ENCODE measurements around the gene FBXO10.
"Not testable (repeated sequence)": the region's sequence is repeated elsewhere in the genome, so short reads cannot be mapped to it uniquely, and the experiment has no call there.

FBXO10 gene

DNA sequence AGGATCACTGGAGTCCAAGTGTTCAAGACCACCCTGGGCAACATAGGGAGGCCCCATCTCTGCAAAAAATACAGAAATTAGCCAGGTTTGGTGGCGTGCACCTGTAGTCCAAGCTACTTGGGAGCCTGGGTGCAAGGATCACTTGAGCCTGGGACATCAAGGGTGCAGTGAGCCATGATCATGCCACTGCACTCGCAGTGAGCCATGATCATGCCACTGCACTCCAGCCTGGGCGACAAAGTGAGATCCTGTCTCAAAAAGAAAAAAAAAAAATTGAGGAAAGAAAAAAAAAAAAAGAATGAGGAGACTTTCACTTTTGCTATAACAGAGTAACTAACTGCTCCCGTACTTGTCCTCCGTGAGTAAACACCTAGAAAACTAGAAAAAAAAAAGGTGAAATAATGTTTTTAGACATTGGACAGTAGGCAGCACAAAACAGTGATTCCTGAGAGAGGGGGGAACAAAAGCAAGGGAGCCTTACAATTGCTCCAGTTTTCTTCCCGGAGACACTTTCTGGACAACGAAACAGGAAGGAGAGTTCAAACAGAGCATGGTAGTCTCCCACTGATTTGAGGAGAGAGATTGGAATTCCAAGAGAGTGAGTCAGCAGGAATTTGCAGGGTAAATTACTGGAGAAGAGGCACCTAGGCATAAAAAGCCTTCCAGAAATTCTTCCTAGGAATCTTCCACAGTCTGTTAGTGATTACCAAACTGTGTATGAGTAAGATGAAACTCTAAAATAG is 104.1 kb downstream of the FBXO10 start:
- DNase-seq: no peak

DNA sequence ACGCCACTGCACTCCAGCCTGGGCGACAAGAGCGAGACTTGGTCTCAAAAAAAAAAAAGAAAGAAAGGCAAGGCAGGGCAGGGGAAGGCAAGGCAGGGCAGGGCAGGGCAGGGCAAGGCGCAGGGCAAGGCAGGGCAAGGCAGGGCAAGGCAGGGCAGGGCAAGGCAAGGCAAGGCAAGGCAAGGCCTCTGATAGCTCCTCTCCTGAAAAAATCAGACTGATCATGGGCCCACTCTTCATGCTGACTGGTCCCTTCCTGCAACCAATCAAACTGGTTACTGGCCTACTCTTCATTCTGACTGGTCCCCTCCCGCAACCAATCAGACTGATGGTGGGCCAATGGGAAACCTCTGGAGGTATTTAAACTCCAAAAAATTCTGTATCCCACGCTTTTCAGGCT is 107.6 kb downstream of the FBXO10 start:
- DNase-seq: no peak

GRCh38 chr9:37467530-37467929 is 108.7 kb downstream of the FBXO10 start:
- DNase-seq: not testable (repeated sequence)

DNA sequence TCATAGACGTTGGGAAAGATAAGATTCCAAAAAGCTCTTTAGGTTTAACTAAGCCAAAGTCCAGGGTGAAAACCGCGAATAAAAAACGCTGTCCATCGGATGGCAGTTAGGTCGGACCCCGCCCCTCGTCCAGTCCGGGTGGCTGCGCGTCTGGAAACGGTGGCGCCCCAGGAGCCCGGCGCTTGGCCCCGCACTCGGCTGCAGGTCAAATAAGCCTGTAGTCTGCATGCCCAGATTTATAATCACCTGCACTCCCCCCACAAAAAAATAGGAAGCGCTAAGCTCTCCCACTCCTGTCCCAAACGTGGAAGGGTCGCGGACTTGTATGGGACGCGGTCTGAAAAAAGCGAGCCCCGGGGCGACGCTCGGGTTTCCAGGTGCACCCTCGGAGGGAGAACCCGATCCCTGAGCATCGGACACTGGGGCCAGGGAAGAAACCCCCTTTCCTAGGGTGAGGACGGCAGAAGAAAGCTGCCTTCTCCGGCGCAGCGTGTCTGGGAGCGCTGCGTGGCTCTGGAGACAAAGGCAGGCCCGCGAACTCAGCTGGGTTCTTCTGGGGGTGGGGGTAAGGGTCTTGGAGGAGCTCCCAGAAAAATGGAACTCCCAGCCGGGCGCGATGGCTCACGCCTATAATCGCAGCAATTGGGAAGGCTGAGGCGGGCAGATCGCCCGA is 110.0 kb downstream of the FBXO10 start:
- DNase-seq: peak; percentile 65

GRCh38 chr9:37465249-37466036 is 110.7 kb downstream of the FBXO10 start, which contains the start of gene ZBTB5:
ZBTB5 (minus strand) TSS chr9:37465450; CDS start chr9:37442551, 22,899 bp downstream.
- DNase-seq: peak; percentile 99

DNA sequence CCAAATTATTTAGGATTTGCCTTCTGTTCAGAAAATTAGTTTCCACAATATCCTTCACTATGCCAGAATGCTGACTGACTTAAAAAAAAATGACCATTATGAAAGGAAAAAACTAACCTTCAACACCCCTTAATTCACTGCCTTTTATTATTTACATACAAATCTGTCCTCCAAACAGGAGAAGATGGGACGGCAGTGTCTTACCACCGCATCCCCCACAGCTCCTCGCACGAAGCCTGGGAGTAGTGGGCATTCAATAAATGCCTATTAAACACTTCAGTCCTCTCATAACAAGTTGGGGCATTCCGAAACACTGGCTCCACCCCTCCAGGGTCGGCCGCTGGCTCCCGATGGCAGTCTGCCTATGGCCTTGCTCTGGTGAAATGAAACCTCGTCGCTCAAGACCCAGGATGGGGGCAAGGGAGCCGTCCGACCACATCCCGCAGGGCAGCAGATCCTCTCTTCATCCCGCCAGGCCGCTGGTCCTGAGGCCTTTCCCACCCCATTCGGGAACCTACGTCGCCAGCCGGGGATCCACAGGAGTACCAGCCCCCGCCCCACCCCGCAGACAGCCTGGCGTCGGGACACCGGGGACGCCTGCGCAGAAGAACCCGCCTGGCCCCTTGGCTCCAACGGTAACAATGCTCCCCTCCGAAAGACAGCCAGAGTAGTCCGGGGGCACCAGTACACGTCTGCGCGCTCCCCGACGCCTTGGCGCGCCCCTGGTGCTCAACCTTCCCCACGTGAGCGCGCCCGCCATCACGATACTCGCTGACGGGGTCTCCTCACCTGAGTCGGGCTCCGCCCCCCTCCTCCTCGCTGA is 111.5 kb downstream of the FBXO10 start:
- DNase-seq: peak; percentile 74

DNA sequence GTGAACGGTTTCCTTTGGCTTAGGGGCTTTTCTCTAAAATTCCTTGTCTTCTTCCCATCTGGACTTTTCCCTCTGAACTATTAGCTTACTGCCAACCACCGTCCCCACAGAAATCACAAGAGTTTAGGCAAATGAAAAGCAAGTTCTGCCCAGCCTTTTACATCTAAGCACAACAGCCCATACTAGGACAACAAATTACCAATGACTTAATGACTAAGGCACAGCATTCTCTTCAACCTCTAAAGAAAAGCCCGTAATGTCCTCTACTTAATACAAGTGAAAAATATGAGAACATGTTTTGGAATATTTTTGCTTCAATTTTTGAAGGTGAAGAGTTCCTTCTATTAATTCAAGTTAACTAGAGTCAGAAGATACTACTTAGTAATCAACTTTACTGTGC is 112.2 kb downstream of the FBXO10 start:
- no peak for DNase-seq

Data from stimulated activated CD4-positive, alpha-beta T cell treated with anti-CD3 and anti-CD28 coated beads, Interleukin-15, amount 100 ng/mL, for 24 hours (primary cell).